ENCODE data around the gene ANKS1A. TPM values are rescaled to one million over a fixed set of nuclear protein-coding genes. Genes with fewer than 3 reads are reported as not detected.

The ANKS1A gene
- total RNA-seq, 1 donor from 2014 or later, result 33.5 TPM

- Histone ChIP-seq H3K27me3 (ENCODE audit: low read depth) (no peaks in the 10 kb centered on the region), H3K4me3 (no peak overlapping the region), H3K27ac (replicated peaks) (peak overlapping the region; percentile 96), H3K4me1 (peaks cover 100% of the 10 kb centered on the region), H3K9me3 (replicated peaks) (no peaks in the 10 kb centered on the region), H3K36me3 (peaks cover 21% of the 10 kb centered on the region)
- intact Hi-C loops (cut with micrococcal nuclease), result no loop called here
- no peak for DNase-seq
- TF ChIP-seq, protein P1, sequence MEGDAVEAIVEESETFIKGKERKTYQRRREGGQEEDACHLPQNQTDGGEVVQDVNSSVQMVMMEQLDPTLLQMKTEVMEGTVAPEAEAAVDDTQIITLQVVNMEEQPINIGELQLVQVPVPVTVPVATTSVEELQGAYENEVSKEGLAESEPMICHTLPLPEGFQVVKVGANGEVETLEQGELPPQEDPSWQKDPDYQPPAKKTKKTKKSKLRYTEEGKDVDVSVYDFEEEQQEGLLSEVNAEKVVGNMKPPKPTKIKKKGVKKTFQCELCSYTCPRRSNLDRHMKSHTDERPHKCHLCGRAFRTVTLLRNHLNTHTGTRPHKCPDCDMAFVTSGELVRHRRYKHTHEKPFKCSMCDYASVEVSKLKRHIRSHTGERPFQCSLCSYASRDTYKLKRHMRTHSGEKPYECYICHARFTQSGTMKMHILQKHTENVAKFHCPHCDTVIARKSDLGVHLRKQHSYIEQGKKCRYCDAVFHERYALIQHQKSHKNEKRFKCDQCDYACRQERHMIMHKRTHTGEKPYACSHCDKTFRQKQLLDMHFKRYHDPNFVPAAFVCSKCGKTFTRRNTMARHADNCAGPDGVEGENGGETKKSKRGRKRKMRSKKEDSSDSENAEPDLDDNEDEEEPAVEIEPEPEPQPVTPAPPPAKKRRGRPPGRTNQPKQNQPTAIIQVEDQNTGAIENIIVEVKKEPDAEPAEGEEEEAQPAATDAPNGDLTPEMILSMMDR (IDR thresholded peaks at IDR 0.05; ENCODE audit: borderline replicate concordance), result no peak
These were observed 138.8 kb downstream of the ANKS1A start for GRCh38 chr6:35027807-35028206.

GRCh38 chr6:35028781-35029769 is 140.0 kb downstream of the ANKS1A start:
- no peak for DNase-seq
- H3K36me3 ChIP-seq, result peaks cover 21% of the 10 kb centered on the region
- no peaks in the 10 kb centered on the region for H3K27me3 ChIP-seq (ENCODE audit: low read depth)
- TF ChIP-seq, protein P1 (IDR thresholded peaks at IDR 0.05; ENCODE audit: borderline replicate concordance), result no peak
- no peak overlapping the region for H3K4me3 ChIP-seq
- peaks cover 100% of the 10 kb centered on the region for H3K4me1 ChIP-seq
- intact Hi-C loops (cut with micrococcal nuclease), result no loop called here
- H3K27ac ChIP-seq (replicated peaks), result peak overlapping the region; percentile 96
- H3K9me3 ChIP-seq (replicated peaks), result no peaks in the 10 kb centered on the region

GRCh38 chr6:35030099-35030498 is 141.0 kb downstream of the ANKS1A start:
- Histone ChIP-seq H3K27me3 (ENCODE audit: low read depth) (no peaks in the 10 kb centered on the region), H3K9me3 (replicated peaks) (no peaks in the 10 kb centered on the region), H3K27ac (replicated peaks) (peak overlapping the region; percentile 96), H3K4me3 (peak overlapping the region; percentile 4), H3K4me1 (peaks cover 100% of the 10 kb centered on the region), H3K36me3 (peaks cover 21% of the 10 kb centered on the region)
- TF ChIP-seq, protein P1 (IDR thresholded peaks at IDR 0.05; ENCODE audit: borderline replicate concordance), result no peak
- intact Hi-C loops (cut with micrococcal nuclease), result no loop called here
- no peak for DNase-seq

DNA sequence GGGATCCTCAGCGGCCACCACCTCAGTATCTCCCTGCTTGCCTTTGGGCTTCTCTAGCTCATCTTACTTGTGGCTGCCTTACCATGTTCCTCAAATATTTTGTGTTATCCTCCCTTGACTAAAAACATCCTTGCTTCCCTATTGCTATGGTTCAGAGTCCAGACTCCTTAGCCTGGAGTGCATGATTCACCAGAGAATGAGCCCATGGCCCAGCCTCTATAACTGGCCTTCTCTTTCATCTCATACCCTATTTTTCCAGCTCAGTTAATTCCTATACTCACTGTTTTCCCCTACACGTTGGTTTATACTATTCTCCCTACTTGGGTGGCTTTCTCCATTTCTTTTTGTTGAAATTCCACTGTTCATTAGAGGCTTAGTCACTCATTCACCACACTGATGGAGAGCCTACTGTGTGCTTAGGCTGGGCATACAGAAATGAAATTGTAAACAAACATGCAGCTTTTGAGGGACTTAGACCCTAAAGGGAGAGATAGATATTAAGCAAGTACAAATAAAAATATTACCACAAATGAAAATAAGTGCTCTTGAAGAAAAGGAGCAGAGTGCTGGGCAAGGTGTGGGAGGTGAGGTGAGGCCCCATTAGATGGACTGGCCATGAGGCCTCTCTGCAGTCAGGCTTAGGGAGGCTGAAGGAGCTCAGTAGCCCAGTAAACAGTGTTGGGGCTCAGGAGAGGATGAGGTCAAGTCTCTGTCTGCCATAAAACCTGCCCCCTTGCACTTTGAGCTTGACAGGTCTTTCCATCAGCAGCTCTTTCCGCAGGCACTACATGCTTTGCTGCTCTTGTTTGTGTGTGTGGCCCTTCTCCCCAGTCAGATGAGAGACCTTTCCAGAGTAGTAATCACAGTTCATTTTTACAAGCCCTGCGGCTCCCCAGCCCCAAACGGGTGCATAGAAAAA is 142.8 kb downstream of the ANKS1A start:
- H3K36me3 ChIP-seq, result peaks cover 21% of the 10 kb centered on the region
- DNase-seq, result no peak
- H3K4me3 ChIP-seq, result no peak overlapping the region
- TF ChIP-seq, protein P1 (IDR thresholded peaks at IDR 0.05; ENCODE audit: borderline replicate concordance), result no peak
- peaks cover 100% of the 10 kb centered on the region for H3K4me1 ChIP-seq
- intact Hi-C loops (cut with micrococcal nuclease), result no loop called here
- H3K27me3 ChIP-seq (ENCODE audit: low read depth), result no peaks in the 10 kb centered on the region
- no peaks in the 10 kb centered on the region for H3K9me3 ChIP-seq (replicated peaks)
- peak overlapping the region; percentile 96 for H3K27ac ChIP-seq (replicated peaks)

DNA sequence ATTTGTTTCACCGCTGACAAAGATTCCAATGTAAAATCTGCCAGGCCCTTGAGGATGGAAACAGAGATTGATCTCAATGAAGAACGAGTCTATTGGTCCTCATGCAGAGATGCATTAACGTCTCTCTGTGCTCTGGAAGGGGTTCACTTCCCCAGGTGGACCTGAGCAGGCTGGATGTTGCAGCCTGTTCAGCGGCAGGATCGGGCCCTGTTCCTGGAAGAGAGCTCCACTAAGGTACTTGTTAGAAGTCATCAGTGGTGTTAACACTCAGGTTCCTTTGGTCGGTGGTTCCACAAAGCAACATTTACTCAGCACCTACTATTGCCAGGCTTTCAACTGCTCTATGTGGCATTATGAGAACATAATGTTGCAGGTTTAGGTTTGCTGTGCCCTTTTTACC is 144.6 kb downstream of the ANKS1A start:
- Histone ChIP-seq H3K36me3 (peaks cover 16% of the 10 kb centered on the region), H3K4me1 (peaks cover 98% of the 10 kb centered on the region), H3K9me3 (replicated peaks) (no peaks in the 10 kb centered on the region), H3K4me3 (no peak overlapping the region), H3K27ac (replicated peaks) (no peak overlapping the region), H3K27me3 (ENCODE audit: low read depth) (no peaks in the 10 kb centered on the region)
- TF ChIP-seq, protein P1 (IDR thresholded peaks at IDR 0.05; ENCODE audit: borderline replicate concordance), result no peak
- DNase-seq, result no peak
- intact Hi-C loops (cut with micrococcal nuclease), result no loop called here
